HL-60 (cell line): ENCODE measurements around the gene PMEPA1.

Source experiments
- POLR2AphosphoS5 ChIP-seq: IDR thresholded peaks from 2 replicates; pipeline ENCODE4 v1.6.1; 2012; ENCODE audit warnings: low read depth
- REST ChIP-seq: IDR thresholded peaks from 2 replicates; pipeline ENCODE4 v1.6.1; 2012; ENCODE audit warnings: low read depth; ENCODE audit not compliant: insufficient replicate concordance
- TF ChIP-seq, protein P1 (sequence below): IDR thresholded peaks from one replicate; pipeline ENCODE4 v1.5.1; 2011; ENCODE audit warnings: low read length, control low read depth, inconsistent platforms; ENCODE audit not compliant: insufficient read depth

DNA sequence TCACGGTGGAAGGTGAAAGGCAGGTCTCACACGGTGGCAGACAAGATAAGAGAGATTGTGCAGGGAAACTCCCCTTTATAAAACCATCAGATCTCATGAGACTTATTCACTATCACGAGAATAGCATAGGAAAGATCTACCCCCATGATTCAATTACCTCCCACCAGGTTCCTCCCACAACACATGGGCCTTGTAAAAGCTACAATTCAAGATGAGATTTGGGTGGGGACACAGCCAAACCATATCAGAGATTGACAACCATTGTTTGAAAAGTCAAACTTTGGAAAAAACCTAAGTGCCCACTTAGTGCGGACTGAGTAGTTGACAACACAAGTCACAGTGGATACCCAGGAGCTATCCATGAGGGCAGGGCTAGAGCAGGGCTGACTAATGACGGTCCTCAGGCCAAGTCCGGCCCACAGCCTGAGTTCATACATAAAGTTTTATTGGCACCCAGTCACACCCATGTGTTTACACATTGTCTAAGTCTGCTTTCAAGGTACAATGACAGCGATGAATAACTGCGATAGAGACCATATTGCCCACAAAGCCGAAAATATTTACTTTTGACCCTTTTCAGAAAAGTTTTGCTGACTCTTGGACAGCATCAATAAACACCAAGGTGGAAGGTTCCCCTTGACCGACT lies 33.8 kb upstream of the PMEPA1 start:
- TF ChIP-seq POLR2AphosphoS5 (no peak), REST (no peak)
- TF ChIP-seq, protein P1, sequence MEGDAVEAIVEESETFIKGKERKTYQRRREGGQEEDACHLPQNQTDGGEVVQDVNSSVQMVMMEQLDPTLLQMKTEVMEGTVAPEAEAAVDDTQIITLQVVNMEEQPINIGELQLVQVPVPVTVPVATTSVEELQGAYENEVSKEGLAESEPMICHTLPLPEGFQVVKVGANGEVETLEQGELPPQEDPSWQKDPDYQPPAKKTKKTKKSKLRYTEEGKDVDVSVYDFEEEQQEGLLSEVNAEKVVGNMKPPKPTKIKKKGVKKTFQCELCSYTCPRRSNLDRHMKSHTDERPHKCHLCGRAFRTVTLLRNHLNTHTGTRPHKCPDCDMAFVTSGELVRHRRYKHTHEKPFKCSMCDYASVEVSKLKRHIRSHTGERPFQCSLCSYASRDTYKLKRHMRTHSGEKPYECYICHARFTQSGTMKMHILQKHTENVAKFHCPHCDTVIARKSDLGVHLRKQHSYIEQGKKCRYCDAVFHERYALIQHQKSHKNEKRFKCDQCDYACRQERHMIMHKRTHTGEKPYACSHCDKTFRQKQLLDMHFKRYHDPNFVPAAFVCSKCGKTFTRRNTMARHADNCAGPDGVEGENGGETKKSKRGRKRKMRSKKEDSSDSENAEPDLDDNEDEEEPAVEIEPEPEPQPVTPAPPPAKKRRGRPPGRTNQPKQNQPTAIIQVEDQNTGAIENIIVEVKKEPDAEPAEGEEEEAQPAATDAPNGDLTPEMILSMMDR: no peak
